Frontal cortex (tissue), 4 donors: ENCODE measurements around the gene TUBB. TPM values are rescaled to one million over a fixed set of nuclear protein-coding genes. Genes with fewer than 3 reads are reported as not detected.
A peak's percentile ranks its signal among the peaks of the same experiment; 100 is the strongest.

Source experiments
- DNase-seq, 2 donors: peaks; one replicate each; pipeline ENCODE4 v3.0.0; 2012; ENCODE audit warnings: low spot score in 2 of 2
- FAIRE-seq: peaks from 2 replicates; lab custom pipeline; 2012; peaks lifted over from hg19 to GRCh38; lab: Jason Lieb, UNC
- total RNA-seq: library from RNA; depleted of rRNA; stranded (reverse); fragments of >200 nt; gene quantifications from one replicate; pipeline ENCODE4 v1.2.3, GENCODE V29; 2014
- donor health status: control.
- donor health status: control.
- donor health status: control.

The TUBB gene
- total RNA-seq, 1 donor from 2014 or later: 1,325 TPM

DNA sequence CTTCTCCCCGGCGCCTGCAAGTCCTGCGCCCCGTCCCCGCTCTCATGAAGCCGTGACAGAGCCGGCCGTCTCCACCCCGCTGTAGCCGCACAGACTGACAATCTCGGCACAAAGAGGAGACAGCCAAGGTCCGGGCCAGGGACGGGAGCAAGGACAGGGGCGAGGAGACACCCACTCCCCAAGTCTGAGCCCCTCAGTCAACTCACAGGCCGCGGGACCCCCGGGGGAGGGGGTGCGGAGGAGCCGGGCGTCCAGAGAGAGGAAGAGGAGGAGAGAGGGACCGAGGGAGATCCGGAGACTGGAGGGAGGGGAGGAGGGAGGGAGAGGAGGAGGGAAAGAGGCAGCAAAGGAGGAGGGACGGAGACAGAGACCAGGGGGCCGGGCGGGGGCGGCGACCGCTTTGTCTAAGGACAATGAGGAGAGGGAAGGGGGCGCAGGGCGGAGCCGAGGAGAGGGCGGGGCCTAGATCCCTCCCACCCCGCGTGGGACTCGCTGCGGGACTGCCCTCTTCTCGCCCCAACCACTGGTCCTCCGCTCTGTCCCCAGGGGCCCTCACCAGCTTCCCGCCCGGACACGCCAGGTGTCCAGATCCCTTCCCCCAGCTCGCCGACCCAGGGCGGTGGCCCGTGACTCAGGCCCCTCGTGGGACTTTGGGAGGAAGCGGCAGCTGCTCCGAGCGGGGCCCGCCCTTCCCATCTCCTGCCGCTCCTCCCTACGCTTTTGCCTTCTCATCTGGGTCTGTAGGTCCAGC lies 33.1 kb upstream of the TUBB start:
- FAIRE-seq: no peak

GRCh38 chr6:30687659-30688431 lies 32.3 kb upstream of the TUBB start:
- FAIRE-seq: no peak

More for the DNA sequence above, 33.1 kb upstream of the TUBB start:
- DNase-seq: peak; percentile 63 to 70

DNA sequence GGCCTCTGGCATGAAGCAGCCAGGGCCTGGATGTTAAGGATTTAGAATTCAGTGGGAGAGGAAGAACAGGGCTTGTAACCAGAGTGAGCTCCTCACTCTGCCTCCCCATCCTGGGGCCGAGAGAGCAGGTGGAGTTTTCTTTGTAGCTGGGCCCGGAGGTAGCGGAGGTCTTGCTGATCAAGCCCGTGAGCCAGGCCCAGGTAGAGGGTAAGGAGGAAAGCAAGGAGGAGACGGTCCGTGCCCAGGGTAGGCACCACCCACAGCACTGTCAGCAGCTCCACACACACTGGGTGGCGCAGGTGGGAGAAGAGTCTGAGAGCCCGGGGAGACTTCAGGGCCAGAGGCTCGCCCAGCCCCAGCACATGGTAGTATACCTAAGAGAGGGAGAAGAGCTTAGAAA lies 31.6 kb upstream of the TUBB start:
- no peak for DNase-seq
- no peak for FAIRE-seq

More at GRCh38 chr6:30687659-30688431, 32.3 kb upstream of the TUBB start:
- no peak for DNase-seq

- FAIRE-seq (no peak), DNase-seq (no peak)
Observed at GRCh38 chr6:30689022-30689865, 30.9 kb upstream of the TUBB start.

DNA sequence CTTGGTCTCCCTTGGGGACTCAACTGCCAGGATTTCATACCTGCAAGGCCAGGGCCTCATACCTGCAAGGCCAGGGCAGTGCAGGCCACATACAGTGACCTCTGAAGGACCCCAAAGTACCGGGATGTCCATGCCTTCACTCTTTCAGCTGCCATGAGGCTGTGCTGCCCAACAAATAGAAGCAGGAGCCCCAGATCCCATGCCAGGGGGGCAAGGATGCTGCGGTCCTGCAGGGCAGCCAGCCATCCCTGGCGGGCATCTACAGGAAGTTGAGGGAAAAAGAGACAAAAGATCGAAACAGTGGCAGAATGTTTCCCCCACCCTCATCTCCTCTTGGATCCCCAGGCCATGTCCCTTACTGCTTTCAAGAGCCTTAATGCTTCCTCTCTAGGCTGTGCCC lies 30.2 kb upstream of the TUBB start:
- DNase-seq: no peak
- FAIRE-seq: no peak

- FAIRE-seq (no peak), DNase-seq (peak; percentile 77 to 88)
Observed at GRCh38 chr6:30690403-30691207, 29.5 kb upstream of the TUBB start, which contains the start of gene NRM. Gene NRM, minus strand, starts transcription at chr6:30690984. Its CDS starts 10 bp downstream, at chr6:30690974.

DNA sequence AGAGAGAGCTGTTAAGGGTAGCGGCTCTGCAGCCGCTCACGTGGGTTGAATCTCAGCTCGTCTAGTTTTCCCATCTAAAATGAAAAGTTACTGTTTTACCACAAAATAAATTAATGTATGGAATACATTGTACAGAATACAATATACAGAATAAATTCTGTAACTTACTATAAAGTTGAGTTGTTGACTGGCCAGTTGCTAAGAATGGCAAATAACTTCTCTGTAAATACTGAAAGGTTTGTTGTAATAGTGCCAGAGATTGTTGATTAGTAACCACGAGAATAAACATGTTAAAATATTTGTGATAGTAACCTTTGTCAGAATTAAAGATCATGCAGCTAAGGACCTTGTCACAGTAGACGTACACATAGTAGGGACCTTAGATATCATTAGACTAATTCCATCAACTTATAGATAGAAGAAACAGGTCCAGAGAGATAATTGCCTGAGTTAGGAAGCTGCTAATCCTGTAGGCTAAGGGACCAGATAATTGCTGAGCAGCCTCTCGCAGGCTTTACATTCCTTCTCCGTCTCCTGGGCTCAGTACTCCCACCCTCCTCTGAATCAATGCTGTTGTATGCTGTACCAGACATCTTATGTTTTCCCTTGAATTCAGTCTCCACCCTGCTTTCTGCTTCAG lies 28.8 kb upstream of the TUBB start:
- DNase-seq (no peak), FAIRE-seq (no peak)

DNA sequence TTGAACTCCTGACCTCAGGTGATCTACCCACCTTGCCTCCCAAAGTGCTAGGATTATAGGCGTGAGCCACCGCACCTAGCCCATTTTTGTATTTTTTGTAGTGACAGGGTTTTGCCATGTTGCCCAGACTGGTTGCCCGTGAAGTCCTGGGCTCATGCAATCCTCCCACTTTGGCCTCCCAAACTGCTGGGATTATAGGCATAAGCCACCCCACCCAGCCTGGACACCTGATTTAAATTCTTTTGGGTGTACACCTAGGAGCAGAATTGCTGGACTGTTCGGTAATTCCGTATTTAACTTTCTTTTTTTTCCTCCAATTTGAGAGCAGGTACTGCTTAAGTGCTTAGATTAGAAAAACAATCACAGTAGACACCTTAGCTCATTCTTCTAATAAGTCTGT lies 23.7 kb upstream of the TUBB start:
- DNase-seq (no peak), FAIRE-seq (no peak)

DNA sequence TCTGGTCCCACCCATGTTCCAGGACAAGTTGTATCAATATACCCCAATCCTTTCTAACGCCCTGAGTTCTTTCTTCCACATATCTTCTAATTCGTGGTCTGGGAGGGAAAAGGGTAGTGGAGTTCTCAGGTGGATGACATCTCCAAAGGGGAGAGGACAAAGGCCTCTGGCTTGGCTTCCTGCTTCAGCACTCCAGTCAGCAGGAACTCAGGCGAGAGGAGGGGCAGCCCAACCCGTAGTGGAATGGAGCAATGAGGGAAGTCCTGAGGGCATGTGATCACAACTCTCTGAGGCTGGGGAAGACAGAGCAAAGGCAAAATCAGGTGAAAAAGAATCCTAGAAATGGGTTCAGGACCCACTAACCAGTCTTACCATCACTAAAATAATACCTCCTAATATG lies 19.8 kb upstream of the TUBB start:
- no peak for FAIRE-seq
- no peak for DNase-seq

GRCh38 chr6:30703011-30703410 lies 17.1 kb upstream of the TUBB start:
- FAIRE-seq (no peak), DNase-seq (no peak)

DNA sequence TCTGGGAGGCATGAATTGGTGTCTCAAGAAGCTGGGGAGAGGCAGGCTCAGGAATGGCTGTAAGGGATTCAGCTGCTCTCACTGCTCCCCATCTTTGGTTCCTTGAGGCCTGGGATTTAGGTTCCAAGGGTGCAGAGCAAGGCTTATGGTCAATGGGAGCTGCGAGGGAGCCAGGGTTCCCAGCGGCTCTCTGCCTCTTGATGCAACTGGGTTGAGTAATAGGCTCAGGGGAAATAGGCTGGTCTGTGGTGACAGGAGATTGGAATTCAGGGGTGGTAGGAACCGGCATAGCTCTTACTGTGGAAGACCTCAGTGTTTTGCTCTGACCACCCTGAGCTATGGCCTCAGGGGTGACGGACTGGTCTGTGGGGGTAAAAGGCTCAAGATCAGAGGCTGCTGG lies 16.3 kb upstream of the TUBB start:
- DNase-seq (no peak), FAIRE-seq (no peak)

DNA sequence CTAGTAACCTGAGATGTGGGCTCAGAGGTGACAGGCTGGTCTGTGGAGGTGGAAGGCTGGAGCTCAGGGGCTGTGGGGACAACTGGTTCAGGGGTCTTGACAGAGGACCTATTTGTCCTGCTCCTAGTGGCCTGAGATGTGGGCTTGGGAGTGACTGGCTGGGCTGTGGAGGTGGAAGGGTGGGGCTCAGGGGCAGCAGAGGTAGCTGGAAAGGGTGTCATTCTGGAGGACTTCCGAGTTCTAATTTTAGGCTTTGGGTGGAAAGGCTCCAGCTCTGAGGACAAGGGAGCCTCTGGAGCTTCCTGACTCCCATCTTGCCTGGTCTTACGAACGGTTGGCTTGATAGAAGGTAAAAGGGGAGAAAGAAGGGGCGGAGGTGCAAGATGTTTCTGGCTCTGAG lies 14.5 kb upstream of the TUBB start:
- FAIRE-seq (no peak), DNase-seq (no peak)

- FAIRE-seq: no peak
- no peak for DNase-seq
Observed at GRCh38 chr6:30707281-30707850, 12.8 kb upstream of the TUBB start.

DNA sequence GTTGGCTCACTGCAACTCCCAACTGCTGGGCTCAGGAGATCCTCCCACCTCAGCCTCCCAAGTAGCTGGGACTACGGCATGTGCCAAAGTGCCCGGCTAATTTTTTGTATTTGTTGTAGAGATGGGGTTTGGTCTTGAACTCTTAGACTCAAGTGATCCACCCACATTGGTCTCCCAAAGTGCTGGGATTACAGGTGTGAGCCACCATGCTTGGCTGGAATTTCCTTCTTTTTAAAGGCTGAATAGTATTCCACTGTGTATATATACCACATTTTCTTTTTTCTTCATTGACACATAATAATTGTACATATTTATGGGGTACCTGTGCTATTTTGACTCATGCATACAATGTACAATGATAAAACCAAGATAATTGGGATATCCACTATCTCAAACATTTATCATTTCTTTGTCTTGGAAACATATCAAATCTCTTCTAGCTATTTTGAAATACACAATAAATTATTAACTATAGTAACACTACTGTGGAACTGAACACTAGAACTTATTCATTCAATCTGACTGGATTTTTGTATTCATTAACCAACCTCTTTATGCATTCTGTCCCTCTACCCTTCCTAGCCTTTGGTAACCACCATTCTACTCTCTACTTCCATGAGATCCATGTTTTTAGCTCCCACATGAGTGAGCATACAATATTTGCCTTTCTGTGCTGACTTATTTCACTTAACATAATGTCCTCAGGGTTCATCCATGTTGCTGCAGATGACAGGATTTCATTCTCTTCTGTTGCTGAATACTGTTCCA lies 10.9 kb upstream of the TUBB start:
- DNase-seq (no peak), FAIRE-seq (no peak)

- FAIRE-seq (no peak), DNase-seq (no peak)
Observed at GRCh38 chr6:30711758-30712380, 8.3 kb upstream of the TUBB start.

GRCh38 chr6:30712441-30712945 lies 7.7 kb upstream of the TUBB start:
- no peak for FAIRE-seq
- DNase-seq: no peak

DNA sequence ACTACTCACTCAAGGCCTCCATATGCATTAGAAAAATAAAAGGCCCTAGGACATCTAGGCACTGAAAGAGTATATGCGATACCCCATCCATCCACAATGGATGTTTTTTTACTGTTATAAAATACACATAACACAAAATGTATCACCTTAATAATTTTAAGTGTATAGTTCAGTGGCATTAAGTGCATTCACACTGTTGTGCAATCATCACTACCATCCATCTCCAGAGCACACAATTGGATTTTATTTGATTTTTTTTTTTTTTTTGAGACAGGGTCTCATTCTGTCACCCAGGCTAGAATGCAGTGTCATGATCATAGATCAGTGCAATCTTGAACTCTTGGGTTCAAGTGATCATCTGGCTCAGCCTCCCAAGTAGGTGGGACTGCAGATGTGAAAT lies 5.9 kb upstream of the TUBB start:
- FAIRE-seq: no peak

DNA sequence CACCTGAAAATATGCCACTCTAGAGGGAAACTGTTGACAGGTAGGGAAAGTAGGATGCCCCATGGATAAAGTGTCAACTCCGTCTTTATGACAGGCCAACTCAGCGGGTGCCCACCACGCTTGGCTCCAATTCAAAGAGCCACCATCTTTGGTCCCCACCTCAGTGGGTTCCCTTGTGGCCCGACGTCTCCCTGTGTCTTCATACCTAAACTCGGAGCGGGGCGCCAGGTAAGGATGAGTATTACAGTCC lies 3.3 kb upstream of the TUBB start:
- no peak for FAIRE-seq
- DNase-seq: no peak

More for the DNA sequence above, 5.9 kb upstream of the TUBB start:
- no peak for DNase-seq
